ENCODE data around the gene PYDC1. TPM values are rescaled to one million over a fixed set of nuclear protein-coding genes. Genes with fewer than 3 reads are reported as not detected.

Gene PYDC1
- total and polyA plus RNA-seq, 2 donors (not counting 3 experiments of a cell fraction or from before 2014, with no cell fraction given): not detected

GRCh38 chr16:31243734-31244670 is 27.1 kb upstream of the PYDC1 start:
- intact Hi-C loops (cut with micrococcal nuclease): no loop called here
- dilution Hi-C loops (cut with MboI; ENCODE audit: extremely low pct_ligation_motif_present, low sequenced_read_pairs): no loop called here
- ChIA-PET POLR2A (no interaction called here), CTCF (interaction anchor here (0.6 to 0.7 kb wide), 2 partner anchors 12 to 140 kb away, joined by 3 read pairs; no protein-coding TSS in a partner anchor)
- Histone ChIP-seq H3K9me1 (replicated peaks; ENCODE audit: control insufficient read depth, extremely low read depth, insufficient read depth, low read length) (no peaks in the 10 kb centered on the region), H2AFZ (ENCODE audit: low read depth, low read length) (no peak overlapping the region), H3K9ac (replicated peaks; ENCODE audit: extremely low read depth, insufficient read depth, low read length) (no peak overlapping the region), H3K27me3 (ENCODE audit: control insufficient read depth in 2 of 2, insufficient read depth in 2 of 2, low read length in 2 of 2) (peaks cover 2 to 5% of the 10 kb centered on the region in 2 experiments), H3K4me3 (replicated peaks in 1 of 3; ENCODE audit: insufficient read depth in 1 of 3, low read depth in 1 of 3, low read length in 3 of 3) (no peak overlapping the region), H3K79me2 (ENCODE audit: control insufficient read depth, insufficient read depth, low read length) (no peaks in the 10 kb centered on the region), H3K36me3 (ENCODE audit: control insufficient read depth in 2 of 2, extremely low read depth in 1 of 2, insufficient read depth in 2 of 2, low read length in 2 of 2) (no peaks in the 10 kb centered on the region), H3K27ac (ENCODE audit: insufficient read depth, low read depth, low read length) (no peak overlapping the region), H3K4me2 (ENCODE audit: insufficient read depth, low read length) (no peak overlapping the region), H4K20me1 (replicated peaks; ENCODE audit: control insufficient read depth, extremely low read depth, insufficient read depth, low read length) (no peaks in the 10 kb centered on the region), H3K4me1 (ENCODE audit: control insufficient read depth, extremely low read depth, insufficient read depth, low read length) (no peaks in the 10 kb centered on the region), H3K9me3 (replicated peaks; ENCODE audit: control insufficient read depth, insufficient read depth, low read length) (no peaks in the 10 kb centered on the region)
- DNase-seq (ENCODE audit: low read depth, low spot score) (no peak), FAIRE-seq (no peak)
- TF ChIP-seq POLR2A (IDR thresholded peaks at IDR 0.05; ENCODE audit: low read depth, low read length): no peak
- no peak for TF ChIP-seq FOS (IDR thresholded peaks at IDR 0.05; ENCODE audit: borderline replicate concordance, insufficient read depth, low read length)
- TF ChIP-seq EZH2 (IDR thresholded peaks at IDR 0.05; ENCODE audit: borderline replicate concordance, low read depth, low read length, severe bottlenecking): no peak
- no peak for TF ChIP-seq MAX (IDR thresholded peaks at IDR 0.05; ENCODE audit: insufficient read depth, insufficient read length)
- TF ChIP-seq CTCF (IDR thresholded peaks at IDR 0.05; ENCODE audit: extremely low read depth in 1 of 2, insufficient read depth in 1 of 2, low read depth in 1 of 2, low read length in 2 of 2): no peak
- TF ChIP-seq GATA2 (IDR thresholded peaks at IDR 0.05; ENCODE audit: insufficient read depth, insufficient read length, low read depth, low read length): no peak
- no peak for TF ChIP-seq POLR2AphosphoS5 (IDR thresholded peaks at IDR 0.05; ENCODE audit: insufficient read depth, low read depth, low read length)
- TF ChIP-seq MYC (IDR thresholded peaks at IDR 0.05; ENCODE audit: low read depth, low read length): no peak
- no peak for TF ChIP-seq JUN (IDR thresholded peaks at IDR 0.05; ENCODE audit: borderline replicate concordance, insufficient read depth, insufficient read length, low read depth)
- no TSS peak for BruUV-seq (replicated peaks)
